Measurements from ENCODE around the gene PRPF40A.
"Not testable (repeated sequence)": the region's sequence is repeated elsewhere in the genome, so short reads cannot be mapped to it uniquely, and the experiment has no call there.

Gene PRPF40A

DNA sequence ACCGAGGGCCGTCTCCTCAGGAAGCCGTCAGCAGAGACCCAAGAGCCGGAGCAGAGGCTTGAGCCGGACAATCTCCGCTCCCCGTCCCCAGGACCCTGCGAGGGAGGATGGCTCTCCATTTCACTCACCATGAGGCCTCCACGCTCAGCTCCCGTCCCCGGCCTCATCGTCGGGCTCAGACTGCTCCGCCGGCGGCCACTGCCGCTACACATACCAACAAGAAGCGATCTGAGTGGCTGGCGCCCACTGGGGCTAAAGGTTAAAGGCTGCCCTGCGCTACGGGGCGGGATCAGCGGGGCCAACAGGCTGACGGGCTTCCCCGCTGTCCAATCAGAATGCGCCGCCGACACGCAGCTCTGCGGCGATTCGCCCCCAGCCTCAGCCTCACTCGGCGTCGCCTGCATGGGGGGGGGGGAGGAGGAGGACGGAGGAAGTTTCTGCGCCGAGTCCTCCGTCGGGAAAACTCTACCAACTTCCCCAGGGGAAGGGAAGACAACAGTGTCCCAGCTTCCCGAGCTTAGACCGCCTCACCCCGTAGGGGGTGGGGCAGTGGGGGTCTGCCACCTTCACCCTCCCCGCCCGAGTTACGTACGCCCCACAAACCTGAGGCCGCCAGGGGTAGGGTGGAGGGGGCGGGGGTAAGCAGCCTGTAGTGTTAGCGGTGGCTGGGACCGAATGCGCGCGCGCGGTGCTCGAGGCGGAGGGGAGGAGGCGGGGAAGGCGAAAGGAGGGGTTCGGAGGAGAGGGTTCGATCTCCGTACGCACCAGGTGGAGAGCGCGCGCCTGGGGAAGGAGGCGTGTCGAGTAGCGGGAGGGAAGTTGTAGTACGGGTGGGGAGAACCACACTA, at the start of gene PRPF40A:
Gene PRPF40A, minus strand, starts transcription at position 234 of the 848 bp plus-strand sequence. Its CDS starts 22 bp downstream, at position 212.
- peak; percentile 99 for DNase-seq

DNA sequence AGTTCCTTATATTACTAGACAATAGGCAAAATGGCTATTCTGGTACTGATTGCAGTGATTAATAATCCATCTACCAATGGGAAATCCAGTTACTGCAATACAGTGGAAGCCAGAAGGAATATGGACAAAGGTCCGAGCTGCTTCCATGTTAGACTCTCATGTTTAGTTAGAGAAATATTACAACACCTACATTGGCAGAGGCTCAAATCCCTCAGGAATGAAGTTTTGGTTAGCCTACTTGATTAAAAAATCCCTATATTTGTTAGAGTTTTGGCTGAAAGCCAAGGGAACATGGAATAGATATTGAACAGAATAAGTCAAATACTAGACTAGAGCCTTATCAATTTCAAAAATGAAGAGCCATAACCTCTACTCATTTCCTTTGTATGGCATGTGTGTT, 49.7 kb upstream of the PRPF40A start:
- DNase-seq, result no peak

DNA sequence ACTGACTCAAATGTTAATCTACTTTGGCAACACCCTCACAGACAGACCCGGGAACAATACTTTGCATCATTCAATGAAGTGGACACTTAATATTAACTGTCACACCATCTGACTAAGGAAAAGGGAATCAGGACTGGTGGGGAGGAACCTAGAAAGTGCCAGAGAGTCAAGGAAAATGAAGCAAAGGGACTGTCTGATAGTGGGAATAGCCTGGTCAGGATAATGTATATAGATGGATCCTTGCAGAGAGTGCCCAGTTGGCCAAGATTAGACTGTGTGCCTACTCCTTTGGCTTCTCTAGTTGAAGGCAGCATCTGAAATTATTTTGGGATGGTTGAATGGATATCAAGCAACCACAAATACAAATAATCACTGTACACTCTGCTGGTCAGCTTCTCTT, 46.4 kb upstream of the PRPF40A start:
- no peak for DNase-seq

GRCh38 chr2:152763208-152763607, 45.9 kb upstream of the PRPF40A start:
- DNase-seq, result not testable (repeated sequence)

- DNase-seq, result no peak
Observed at GRCh38 chr2:152762202-152762601, 44.9 kb upstream of the PRPF40A start.

GRCh38 chr2:152761214-152761613, 44.0 kb upstream of the PRPF40A start:
- DNase-seq, result no peak

DNA sequence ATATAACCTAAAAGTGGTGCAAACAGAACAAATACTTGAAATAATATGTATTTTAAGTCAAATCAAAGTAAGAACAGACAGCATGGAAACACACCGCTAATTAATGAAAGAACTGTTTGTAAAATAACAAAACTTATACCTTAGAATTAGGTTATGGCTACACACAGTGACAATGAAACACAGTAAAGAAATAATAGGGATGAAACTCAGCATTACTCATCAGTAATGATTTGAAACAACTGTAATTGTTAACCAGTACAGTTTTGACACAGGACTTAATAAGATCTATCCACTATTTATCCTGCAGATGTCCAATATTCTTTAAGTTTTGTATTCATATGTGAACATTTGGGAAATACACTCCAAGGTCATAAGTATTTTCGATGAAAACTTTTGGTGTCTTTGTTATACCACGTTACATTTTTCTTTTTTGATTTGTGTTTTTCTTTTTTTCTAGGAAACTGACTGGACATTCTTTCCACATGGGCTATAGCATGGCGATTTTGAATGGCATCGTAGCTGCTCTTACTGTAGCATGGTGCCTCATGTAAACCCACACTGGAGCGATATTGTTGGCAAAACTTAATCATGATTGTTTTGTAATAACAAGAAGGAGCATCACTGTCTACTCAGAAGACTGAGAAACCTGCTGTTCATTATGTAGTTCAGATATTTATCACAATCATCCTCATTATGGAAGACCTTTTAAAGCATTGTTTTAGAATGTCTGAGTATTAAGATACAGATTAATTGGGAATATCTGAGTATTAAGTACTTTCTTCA, 42.2 kb upstream of the PRPF40A start:
- DNase-seq, result no peak

- DNase-seq, result no peak
Observed at GRCh38 chr2:152755029-152755428, 37.8 kb upstream of the PRPF40A start.

DNA sequence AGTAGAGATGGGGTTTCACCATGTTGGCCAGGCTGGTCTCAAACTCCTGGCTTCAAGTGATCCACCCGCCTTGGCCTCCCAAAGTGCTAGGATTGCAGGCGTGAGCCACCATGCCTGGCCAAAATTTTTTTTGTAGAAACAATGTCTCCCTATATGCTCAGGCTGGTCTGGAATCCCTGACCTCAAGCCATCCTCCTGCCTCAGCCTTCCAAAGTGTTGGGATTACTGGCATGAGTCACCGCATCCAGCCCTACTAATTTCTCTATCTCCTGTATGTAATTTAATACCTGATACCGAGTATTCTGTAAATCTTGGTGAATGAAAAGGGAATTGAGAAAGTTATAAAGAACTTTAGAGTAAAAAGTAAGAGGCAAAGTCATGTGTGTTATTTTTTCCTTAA, 30.5 kb upstream of the PRPF40A start:
- DNase-seq, result not testable (repeated sequence)

GRCh38 chr2:152743002-152743401, 25.7 kb upstream of the PRPF40A start:
- no peak for DNase-seq

DNA sequence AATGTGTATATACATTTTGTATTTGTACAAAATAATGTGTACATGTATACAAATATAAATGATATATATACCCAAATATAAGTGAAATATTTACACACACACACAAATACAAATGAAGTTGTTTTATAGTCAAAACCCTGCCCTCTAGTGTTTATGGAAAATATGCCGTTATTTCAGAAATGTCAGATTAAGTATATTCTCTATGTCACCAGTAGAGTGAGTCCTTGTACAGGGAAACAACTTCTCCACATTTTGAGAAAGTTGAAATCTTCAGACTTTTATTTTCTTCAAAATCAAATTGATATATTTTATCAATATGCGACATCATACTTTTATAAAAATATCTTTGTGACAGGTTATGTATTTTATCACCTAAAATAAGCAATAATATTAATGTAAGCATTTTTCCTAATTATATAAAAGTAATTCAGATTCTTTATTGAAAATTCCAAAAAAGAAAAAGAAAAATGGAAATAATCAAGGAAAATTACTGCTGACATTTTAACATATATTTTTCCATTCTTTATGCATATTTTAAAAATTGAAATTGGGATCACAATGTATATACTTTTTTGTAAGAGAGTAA, 23.6 kb upstream of the PRPF40A start:
- DNase-seq, result no peak

GRCh38 chr2:152739705-152740104, 22.4 kb upstream of the PRPF40A start:
- DNase-seq, result not testable (repeated sequence)

DNA sequence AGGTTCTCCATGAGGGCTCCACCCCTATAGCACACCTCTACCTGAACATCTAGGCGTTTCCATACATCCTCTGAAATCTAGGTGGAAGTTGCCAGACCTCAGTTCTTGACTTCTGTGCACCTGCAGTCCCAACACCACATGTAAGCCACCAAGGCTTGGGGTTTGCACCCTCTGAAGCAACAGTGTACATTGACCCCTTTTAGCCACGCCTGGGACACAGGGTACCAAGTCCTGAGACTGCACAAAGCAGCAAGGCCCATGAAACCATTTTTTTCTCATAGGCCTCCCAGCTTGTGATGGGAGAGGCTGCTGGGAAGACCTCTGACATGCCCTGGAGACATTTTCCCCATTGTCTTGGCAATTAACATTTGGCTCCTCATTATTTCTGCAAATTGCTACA, 21.2 kb upstream of the PRPF40A start:
- no peak for DNase-seq

DNA sequence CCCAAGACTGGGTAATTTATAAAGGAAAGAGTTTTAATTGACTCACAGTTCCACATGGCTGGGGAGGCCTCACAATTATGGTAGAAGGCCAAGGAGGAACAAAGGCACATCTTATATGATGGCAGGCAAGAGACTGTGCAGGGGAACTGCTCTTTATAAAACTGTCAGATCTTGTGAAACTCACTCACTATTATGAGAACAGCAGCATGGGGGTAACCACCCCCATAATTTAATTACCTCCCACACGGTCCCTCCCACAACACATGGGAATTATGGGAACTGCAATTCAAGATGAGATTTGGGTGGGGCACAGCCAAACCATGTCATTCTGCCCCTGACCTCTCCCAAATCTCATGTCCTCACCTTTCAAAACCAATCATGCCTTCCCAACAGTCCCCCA, 20.2 kb upstream of the PRPF40A start:
- not testable (repeated sequence) for DNase-seq

GRCh38 chr2:152730591-152731333, 13.5 kb upstream of the PRPF40A start:
- no peak for DNase-seq

DNA sequence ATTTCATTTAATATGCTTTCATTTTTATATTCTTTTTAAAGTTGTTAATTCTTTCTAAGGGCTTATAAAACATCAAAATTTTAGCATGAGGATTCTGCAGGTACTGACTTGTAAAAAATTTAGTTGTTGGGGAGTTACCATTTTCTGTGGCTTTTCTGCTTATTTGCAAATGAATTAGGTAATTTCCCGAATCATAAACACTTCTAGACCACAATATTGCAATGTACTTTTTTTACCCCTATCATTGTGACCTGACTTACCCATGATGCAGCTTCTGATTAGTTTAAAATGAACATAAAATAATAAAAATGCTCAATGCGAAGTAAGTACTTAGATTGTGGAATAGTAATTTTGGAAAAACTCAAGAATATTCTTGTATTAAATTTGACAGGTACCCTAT, 12.6 kb upstream of the PRPF40A start:
- DNase-seq, result no peak

GRCh38 chr2:152723918-152724317, 6.7 kb upstream of the PRPF40A start:
- no peak for DNase-seq

DNA sequence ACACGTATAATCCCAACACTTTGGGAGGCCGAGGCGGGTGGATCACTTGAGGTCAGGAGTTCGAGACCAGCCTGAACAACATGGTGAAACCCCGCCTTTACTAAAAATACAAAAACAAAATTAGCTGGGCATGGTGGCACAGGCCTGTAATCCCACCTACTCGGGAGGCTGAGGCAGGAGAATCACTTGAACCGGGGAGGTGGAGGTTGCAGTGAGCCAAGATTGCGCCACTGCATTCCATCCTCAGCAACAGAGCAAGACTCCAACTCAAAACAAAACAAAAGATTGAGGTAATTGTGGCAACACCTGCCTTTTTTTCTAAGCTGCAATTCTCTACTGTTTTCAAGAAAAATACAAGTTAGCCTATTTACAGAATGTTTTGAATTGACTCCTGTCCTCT, 5.4 kb upstream of the PRPF40A start:
- DNase-seq, result not testable (repeated sequence)

GRCh38 chr2:152720794-152721193, 3.5 kb upstream of the PRPF40A start:
- no peak for DNase-seq

- DNase-seq, result peak; percentile 62
Observed at GRCh38 chr2:152718909-152719645, 1.8 kb upstream of the PRPF40A start.

GRCh38 chr2:152718076-152718908, 1.0 kb upstream of the PRPF40A start, which contains the start of gene ARL6IP6:
TSS of gene ARL6IP6 (plus strand) at chr2:152718620. CDS start at chr2:152718625, 5 bp downstream.
- DNase-seq, result peak; percentile 96
